Psoas muscle (tissue), 8 donors: Measurements from ENCODE around the gene DNAJC30. TPM values are rescaled to one million over a fixed set of nuclear protein-coding genes. Genes with fewer than 3 reads are reported as not detected.

ENCODE experiments used
- ATAC-seq, 4 donors: fragments of 200-7000 bp; cut with Tn5 transposase; one replicate each; pipeline ENCODE4 v1.9.1; 2020; ENCODE audit warnings: moderate library complexity in 3 of 4, mild to moderate bottlenecking in 2 of 4
- DNase-seq, 2 donors: peaks; one replicate each; pipeline ENCODE4 v3.0.0-alpha.2; 2020
- H3K27ac ChIP-seq: fragments of 200-600 bp; one replicate; pipeline ENCODE4 v1.8.0; 2022
- H3K27me3 ChIP-seq, 3 donors: fragments of 200-600 bp in 1 of 3; one replicate each; pipeline versions ENCODE4 v1.6.1 to v1.8.0; 2013 to 2022; ENCODE audit warnings: low read length in 2 of 3, mild to moderate bottlenecking in 2 of 3, moderate library complexity in 1 of 3; ENCODE audit not compliant: insufficient read depth in 3 of 3
- H3K36me3 ChIP-seq, 2 donors: fragments of 200-600 bp in 1 of 2; one replicate each; pipeline versions ENCODE4 v1.6.1 to v1.8.0; 2013 to 2022; ENCODE audit warnings: low read depth in 1 of 2, mild to moderate bottlenecking in 1 of 2, moderate library complexity in 1 of 2; ENCODE audit not compliant: insufficient read depth in 1 of 2
- H3K4me1 ChIP-seq: fragments of 200-600 bp; one replicate; pipeline ENCODE4 v1.8.0; 2022
- H3K4me3 ChIP-seq: fragments of 200-600 bp; one replicate; pipeline ENCODE4 v1.8.0; 2022; ENCODE audit warnings: mild to moderate bottlenecking
- H3K9me3 ChIP-seq: fragments of 200-600 bp; one replicate; pipeline ENCODE4 v1.8.0; 2022
- WGBS, 3 donors: extraction: QIAGEN DNeasy Blood & Tissue Kit; methylation state at CpG; one replicate each; pipeline versions ENCODE4 v1.1.6 to v1.1.7; 2013; 5-methylcytosine and 5-hydroxymethylcytosine counted together
- intact Hi-C, 2 donors: fragments of 100-400 bp; cut with DNase I; formaldehyde crosslinking; loops; one replicate each; pipeline versions ENCODE4 v1.11.0 to v1.14.2; 2022
- polyA plus RNA-seq, 3 donors: library from polyadenylated mRNA; stranded (reverse); fragments of 200-250 nt; gene quantifications; one replicate each; pipeline ENCODE4 v1.2.3, GENCODE V29; 2013
- total RNA-seq, 4 donors: library from RNA; stranded (reverse); fragmentation: NEBNext Ultra II Directional in 2 of 4; extraction: Animal tissue kit (Norgen Biotek cat#: 25700) in 2 of 4; gene quantifications; one replicate each; pipeline versions ENCODE4 v1.2.1 to v1.2.4, GENCODE V29; 2021 to 2023
- TF ChIP-seq, protein P1 (sequence below): fragments of 200-600 bp; IDR thresholded peaks from one replicate; pipeline ENCODE4 v1.8.0; 2022; ENCODE audit warnings: antibody characterized with exemption
- donor health status: healthy with polysubstance abuse.
- donor health status: DM: no; HTN: no; CAD: no; lungs with moderate emphysema.
- donor health status: Bipolar disorder and iron deficiency.
- donor health status: healthy.
- donor health status: DM: yes; HTN: yes; CAD: no.
- donor health status: DM: no; HTN: no; CAD: no.
- donor health status: DM: no; HTN: no; CAD: no.
- donor health status: DM: yes; HTN: yes; CAD: no.

Gene DNAJC30
- total and polyA plus RNA-seq, 7 donors, result 4.3 to 13.9 (median 8.9) TPM

DNA sequence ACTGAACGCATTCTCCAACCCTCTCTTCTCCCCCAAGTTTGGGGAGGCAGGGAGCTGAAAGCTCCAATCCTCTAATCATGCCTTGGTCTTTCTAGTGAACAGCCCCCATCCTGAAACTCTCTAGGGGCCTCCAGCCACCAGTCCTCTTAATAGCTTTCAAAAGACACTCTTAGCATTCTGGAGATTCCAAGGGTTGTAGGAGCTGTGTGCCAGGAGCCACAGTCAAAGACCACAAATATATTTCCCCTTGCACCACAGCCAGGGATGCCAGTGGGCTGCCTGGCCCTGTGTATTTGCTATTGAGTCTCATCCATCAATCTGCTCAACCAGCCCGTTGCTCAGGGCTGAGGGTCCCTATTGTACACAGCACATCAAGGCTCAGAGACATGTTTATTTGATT, 40.4 kb downstream of the DNAJC30 start:
- H3K9me3 ChIP-seq, result peaks cover 4% of the 10 kb centered on the region
- 75 to 79% (median 75%) methylated on average over 2 of the region's 2 CpGs for WGBS, 3 donors
- DNase-seq (no peak), ATAC-seq (no peak)
- no peaks in the 10 kb centered on the region for H3K36me3 ChIP-seq
- intact Hi-C loops, result no loop called here
- no peak overlapping the region for H3K4me3 ChIP-seq
- TF ChIP-seq, protein P1, sequence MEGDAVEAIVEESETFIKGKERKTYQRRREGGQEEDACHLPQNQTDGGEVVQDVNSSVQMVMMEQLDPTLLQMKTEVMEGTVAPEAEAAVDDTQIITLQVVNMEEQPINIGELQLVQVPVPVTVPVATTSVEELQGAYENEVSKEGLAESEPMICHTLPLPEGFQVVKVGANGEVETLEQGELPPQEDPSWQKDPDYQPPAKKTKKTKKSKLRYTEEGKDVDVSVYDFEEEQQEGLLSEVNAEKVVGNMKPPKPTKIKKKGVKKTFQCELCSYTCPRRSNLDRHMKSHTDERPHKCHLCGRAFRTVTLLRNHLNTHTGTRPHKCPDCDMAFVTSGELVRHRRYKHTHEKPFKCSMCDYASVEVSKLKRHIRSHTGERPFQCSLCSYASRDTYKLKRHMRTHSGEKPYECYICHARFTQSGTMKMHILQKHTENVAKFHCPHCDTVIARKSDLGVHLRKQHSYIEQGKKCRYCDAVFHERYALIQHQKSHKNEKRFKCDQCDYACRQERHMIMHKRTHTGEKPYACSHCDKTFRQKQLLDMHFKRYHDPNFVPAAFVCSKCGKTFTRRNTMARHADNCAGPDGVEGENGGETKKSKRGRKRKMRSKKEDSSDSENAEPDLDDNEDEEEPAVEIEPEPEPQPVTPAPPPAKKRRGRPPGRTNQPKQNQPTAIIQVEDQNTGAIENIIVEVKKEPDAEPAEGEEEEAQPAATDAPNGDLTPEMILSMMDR, result no peak
- no peak overlapping the region for H3K27ac ChIP-seq
- H3K27me3 ChIP-seq, result peaks cover 0 to 23% (median 6%) of the 10 kb centered on the region in 3 donors
- H3K4me1 ChIP-seq, result no peaks in the 10 kb centered on the region

DNA sequence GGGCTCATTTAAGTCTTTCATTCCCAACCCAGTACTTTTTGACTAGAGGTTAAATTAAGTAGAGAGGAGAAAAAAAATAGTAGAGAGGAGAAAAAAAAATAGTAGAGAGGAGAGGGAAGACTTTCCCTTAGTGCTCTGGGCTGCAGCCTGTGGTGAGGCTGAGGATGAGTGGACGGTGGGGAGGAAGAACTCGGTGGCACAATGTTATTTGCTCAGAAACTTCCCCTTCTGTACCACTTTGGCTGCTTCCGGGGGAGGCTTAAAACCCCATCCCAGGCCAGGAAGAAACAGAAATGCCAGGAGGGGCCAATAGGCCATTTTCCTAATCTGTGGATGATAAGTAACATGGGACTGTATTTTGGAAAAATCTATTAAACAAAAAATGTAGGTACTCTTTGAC, 44.3 kb downstream of the DNAJC30 start:
- TF ChIP-seq, protein P1, result no peak
- no peak overlapping the region for H3K27ac ChIP-seq
- H3K27me3 ChIP-seq, result peaks cover 0 to 9% (median 7%) of the 10 kb centered on the region in 3 donors
- H3K4me1 ChIP-seq, result peaks cover 4% of the 10 kb centered on the region
- ATAC-seq (no peak), DNase-seq (no peak)
- WGBS, 3 donors, result 59 to 71% (median 65%) methylated on average over 3 of the region's 3 CpGs
- H3K36me3 ChIP-seq, result no peaks in the 10 kb centered on the region
- intact Hi-C loops, result no loop called here
- H3K4me3 ChIP-seq, result no peak overlapping the region
- peaks cover 4% of the 10 kb centered on the region for H3K9me3 ChIP-seq

DNA sequence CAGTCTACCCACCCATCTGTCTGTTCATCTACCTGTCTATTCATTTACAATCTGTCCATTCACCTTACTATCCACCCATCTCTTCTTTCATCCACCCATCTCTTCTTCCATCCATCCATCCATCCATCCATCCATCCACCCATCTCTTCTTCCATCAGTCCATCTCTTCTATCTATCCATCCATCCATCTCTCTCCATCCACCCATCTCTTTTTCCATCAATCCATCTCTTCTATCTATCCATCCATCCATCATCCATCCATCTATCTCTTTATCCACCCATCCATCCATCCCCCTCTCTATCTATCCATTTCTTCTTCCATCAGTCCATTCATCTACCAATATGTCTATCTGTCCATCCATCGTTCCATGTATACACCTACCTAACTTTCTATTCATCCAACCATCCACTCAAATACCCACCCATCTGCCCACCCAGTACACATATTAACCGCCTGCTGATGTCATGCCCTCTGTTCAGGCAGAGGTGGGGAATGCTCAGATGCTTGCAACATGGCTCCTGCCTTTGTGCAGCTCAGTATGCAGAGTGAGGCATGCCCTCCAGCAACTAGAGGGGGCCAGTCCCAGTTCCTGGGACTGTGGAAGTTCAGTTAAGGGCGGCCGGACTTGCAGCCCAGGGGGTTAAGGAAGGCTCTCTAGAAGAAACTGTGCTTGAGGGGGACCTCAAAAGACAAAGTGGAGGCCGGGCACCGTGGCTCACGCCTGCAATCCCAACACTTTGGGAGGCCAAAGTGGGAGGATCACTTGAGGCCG, 47.6 kb downstream of the DNAJC30 start:
- no peak overlapping the region for H3K4me3 ChIP-seq
- peaks cover 0 to 17% (median 13%) of the 10 kb centered on the region in 3 donors for H3K27me3 ChIP-seq
- H3K4me1 ChIP-seq, result peaks cover 4% of the 10 kb centered on the region
- no peak overlapping the region for H3K27ac ChIP-seq
- no peaks in the 10 kb centered on the region for H3K36me3 ChIP-seq
- TF ChIP-seq, protein P1, result no peak
- no peak for DNase-seq
- no peaks in the 10 kb centered on the region for H3K9me3 ChIP-seq
- ATAC-seq, result no peak
- 79 to 80% (median 80%) methylated on average over 8 of the region's 8 CpGs for WGBS, 3 donors
- intact Hi-C loops, result no loop called here

DNA sequence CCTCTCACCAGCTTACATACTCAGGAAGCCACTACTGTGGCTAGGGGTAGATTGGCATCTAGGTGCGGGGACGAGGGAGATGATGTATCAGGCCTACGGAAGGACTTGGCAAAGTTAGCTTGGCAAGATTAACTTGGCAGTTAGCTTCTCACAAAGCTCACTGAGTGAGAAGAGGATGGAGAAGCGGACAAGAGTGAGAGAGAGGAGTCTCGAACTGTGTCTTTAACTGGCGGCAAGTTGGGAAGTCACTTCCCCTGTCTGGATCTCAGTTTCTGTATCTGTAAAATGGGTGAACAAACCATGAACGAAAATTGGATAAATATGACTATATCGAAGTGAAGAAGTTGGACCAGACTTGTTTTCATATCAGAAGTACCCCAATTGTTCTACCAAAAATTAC, 49.4 kb downstream of the DNAJC30 start:
- no peak overlapping the region for H3K27ac ChIP-seq
- no peak for DNase-seq
- H3K4me1 ChIP-seq, result peaks cover 4% of the 10 kb centered on the region
- intact Hi-C loops, result no loop called here
- no peaks in the 10 kb centered on the region for H3K9me3 ChIP-seq
- no peak overlapping the region for H3K4me3 ChIP-seq
- TF ChIP-seq, protein P1, result no peak
- WGBS, 3 donors, result 68 to 72% (median 69%) methylated on average over 8 of the region's 8 CpGs
- ATAC-seq, result no peak
- H3K36me3 ChIP-seq, result no peaks in the 10 kb centered on the region
- peaks cover 0 to 30% (median 13%) of the 10 kb centered on the region in 3 donors for H3K27me3 ChIP-seq
